GM11168 (cell line): ENCODE measurements around the gene ARMC5.

Experiments
- in situ Hi-C: fragments of 300-500 bp; cut with MboI; formaldehyde crosslinking; loops from one replicate; pipeline ENCODE4 v1.12.0; 2022; ENCODE audit warnings: low sequenced_read_pairs; ENCODE audit not compliant: unreplicated experiment

Gene ARMC5

DNA sequence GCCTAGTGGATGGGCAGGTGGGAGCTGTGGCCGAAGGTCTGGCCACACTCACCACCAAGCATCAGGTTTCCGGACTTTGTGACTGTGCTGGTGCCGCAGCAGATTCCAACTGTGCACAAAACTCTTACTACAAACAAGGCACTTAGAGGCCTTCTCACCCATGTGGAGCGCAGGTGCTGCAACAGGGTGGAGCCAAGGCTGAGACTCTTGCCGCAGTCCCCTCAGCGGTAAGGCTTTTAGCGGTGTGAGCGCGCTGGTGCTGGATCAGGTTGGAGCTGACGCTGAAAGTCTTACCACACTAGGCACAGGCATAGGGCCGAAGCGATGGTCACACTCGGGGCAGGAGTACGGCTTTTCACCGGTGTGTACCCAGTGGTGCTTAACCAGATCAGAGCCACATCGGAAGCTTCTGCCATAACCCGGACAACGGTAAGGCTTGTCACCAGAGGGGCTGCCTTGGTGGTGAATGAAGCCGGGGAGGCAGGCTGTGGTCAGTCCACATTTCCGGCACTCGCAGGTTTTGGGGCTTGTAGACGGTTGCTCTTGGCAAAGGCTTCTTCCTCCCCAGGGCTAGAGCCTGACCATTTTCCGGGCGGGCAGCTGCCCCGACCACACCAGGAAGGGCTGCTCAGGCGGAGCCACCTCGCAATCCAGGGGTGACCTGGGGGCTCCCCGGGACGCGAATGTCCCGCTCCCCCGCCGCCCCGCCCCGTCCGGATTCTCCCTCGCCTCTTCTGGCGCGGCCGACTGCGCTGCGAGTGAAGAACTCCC, 1.0 kb upstream of the ARMC5 start:
- in situ Hi-C loops: no loop called here

DNA sequence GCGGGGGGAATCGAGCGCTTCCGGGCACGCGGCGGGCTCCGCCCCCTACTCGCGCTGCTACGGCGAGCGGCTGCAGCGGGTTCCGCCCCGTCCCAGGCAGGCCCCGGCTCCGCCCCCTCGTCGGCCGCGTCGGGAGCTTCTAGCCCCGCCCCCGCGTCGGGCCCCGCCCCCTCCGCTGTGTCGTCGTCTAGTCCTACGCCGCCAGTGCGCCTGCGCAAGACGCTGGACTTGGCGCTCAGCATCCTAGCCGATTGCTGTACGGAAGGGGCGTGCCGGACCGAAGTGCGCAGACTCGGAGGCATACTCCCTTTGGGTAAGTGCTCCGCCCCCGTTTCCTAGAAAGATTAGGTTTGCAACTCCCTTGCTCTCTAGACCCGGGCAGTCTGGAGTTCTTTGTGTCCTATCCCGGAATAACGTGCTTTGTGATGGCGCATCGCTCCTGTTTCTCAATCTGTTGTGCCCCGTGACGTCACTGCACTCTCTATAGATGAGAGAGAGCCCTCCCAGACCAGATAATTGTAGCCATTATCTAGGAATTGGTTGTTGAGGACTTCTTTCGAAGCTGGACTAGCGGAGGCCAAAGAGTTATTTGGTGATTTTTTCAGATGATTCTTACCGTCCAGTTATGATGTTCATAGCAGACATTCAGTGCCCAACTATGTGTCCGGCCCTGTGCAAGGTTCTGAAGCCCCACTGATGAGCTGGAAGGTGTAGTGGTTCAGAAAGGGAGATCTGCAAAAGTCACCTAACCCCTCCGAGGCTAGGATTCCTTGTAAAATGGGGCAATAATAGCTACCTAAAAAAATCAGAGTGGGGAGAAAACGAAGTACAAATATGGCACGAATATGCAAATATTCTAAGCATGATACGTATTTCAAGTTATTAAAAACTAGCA, 633 bp downstream of the ARMC5 start:
- in situ Hi-C loops: no loop called here

DNA sequence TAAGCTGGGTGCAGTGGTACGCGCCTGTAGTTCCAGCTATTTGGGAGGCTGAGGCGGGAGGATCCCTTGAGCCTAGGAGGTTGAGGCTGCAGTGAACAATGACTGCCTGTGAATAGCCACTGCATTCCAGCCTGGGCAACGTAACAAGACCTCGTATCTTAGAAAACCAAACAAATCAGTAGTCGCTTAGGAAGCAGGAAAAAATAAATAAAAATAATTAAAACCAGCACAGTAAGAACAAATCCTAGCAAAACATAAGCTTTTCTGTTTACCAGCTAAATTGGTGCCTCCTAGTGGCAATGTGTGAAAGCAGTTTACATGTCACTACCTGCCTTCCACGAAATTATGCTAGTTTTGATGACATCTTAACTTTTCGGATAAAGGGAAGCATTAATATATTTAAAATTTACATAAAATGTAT, 1.3 kb downstream of the ARMC5 start:
- in situ Hi-C loops: no loop called here

DNA sequence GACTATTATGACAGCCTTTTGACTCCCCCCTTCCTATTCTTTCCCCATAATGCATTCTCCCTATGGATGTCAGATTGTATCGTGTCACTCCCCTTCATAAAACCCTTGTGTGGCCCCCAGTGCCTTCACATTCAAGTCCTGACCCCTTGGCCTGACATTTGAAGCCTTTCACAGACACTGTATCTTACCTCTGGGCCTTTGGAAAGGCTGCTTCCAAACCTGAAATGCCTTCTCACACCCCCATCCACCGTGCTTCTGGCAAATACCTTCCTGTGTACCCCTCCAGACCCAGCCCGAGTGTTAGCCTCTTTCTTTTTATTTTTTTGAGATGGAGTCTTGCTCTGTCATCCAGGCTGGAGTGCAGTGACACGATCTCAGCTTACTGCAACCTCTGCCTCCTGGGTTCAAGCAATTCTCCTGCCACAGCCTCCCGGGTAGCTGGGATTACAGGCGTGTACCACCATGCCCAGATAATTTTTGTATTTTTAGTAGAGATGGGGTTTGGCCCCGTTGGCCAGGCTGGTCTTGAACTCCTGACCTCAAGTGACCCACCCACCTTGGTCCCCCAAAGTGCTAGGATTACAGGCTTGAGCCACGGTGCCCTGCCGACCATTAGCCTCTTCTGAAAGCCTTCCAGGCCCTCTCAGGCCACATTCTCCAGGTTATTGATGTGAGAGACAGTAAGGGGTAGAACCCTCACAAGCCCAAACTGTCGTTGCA, 2.1 kb downstream of the ARMC5 start:
- in situ Hi-C loops: no loop called here

DNA sequence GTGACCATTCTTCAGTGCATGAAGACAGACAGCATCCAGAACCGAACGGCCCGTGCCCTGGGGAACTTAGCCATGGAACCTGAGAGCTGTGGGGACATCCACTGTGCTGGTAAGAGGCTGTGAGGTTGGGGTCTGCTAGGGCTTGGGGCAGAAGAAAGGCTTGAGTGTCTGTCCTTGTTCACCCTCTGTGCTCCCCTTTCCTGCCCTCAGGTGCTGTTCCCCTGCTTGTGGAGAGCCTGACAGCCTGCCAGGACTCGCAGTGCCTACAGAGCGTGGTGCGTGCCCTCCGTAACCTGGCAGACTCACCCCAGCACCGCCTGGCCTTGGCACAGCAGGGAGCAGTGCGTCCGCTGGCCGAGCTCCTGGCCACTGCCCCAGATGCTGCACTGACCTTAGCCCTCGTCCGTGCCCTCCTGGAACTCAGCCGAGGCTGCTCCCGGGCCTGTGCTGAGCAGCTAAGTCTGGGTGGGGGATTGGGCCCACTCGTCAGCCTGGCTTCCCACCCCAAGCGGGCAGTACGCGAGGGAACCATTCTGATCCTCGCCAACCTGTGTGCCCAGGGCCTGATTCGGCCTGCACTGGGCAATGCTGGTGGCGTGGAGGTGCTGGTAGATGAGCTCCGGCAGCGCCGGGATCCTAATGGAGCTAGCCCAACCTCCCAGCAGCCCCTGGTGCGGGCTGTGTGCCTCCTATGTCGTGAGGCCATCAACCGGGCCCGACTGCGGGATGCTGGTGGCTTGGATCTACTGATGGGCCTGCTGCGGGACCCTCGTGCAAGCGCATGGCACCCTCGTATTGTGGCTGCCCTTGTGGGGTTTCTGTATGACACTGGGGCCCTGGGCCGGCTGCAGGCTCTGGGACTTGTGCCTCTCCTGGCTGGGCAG, 2.9 kb downstream of the ARMC5 start:
- in situ Hi-C loops: no loop called here

DNA sequence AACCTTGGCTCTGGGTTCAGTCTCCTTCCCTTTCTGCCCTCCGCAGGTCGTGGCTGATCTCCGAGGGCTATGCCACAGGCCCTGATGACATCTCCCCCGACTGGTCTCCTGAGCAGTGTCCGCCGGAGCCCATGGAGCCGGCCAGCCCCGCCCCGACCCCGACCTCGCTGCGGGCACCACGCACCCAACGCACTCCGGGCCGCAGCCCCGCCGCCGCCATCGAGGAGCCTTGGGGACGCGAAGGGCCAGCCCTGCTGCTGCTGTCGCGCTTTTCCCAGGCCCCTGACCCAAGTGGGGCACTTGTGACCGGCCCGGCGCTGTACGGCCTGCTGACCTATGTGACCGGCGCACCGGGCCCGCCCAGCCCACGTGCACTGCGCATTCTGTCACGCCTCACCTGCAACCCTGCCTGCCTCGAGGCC, 5.1 kb downstream of the ARMC5 start:
- in situ Hi-C loops: no loop called here

DNA sequence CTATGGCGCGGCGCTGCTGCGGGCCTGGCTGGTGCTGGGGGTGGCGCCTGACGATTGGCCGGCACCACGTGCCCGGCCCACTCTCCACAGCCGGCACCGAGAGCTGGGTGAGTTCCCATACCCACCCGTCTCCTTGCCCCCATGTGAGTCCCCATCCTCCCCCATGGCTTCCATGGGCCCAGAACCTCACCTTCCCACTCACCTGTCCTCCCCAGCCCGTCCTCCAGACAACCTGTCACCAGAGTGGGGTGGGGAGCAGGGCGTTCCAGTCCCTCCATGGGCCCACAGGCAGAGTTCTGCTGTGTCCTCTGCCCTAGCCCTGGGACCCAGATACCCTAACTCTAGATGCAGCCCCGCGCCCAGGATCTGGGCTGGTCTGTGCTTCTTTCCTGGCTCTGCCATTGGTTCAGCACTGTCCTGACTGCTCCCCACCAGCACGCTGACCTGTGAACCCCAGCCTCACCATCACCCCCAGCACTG, 5.5 kb downstream of the ARMC5 start:
- in situ Hi-C loops: no loop called here

DNA sequence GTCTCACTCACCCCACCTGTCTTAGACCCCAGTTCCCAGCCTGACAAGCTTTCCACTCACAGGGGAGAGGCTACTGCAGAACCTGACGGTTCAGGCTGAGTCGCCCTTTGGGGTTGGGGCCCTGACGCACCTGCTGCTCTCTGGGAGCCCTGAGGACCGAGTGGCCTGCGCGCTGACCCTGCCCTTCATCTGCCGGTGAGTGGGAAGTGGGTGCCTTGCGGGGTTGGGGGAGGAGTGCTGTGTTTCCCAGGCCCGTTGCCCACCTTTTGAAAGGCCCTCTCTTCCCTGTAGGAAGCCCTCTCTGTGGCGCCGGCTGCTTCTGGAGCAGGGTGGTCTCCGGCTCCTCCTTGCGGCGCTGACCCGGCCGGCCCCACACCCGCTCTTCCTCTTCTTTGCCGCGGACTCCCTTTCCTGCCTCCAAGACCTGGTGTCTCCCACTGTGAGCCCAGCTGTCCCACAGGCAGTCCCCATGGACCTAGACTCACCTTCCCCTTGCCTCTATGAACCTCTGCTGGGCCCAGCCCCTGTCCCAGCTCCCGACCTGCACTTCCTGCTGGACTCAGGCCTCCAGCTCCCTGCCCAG, 6.6 kb downstream of the ARMC5 start:
- in situ Hi-C loops: no loop called here

DNA sequence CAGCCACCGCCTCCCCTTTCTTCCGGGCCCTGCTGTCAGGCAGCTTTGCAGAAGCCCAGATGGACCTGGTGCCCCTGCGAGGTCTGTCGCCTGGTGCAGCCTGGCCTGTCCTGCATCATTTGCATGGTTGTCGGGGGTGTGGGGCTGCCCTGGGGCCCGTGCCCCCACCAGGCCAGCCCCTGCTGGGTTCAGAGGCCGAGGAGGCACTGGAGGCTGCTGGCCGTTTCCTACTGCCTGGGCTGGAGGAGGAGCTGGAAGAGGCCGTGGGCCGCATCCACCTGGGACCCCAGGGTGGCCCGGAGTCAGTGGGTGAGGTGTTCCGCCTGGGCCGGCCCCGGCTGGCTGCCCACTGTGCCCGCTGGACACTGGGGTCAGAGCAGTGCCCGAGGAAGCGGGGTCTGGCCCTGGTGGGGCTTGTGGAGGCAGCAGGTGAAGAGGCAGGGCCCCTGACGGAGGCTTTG, 7.1 kb downstream of the ARMC5 start:
- in situ Hi-C loops: no loop called here

DNA sequence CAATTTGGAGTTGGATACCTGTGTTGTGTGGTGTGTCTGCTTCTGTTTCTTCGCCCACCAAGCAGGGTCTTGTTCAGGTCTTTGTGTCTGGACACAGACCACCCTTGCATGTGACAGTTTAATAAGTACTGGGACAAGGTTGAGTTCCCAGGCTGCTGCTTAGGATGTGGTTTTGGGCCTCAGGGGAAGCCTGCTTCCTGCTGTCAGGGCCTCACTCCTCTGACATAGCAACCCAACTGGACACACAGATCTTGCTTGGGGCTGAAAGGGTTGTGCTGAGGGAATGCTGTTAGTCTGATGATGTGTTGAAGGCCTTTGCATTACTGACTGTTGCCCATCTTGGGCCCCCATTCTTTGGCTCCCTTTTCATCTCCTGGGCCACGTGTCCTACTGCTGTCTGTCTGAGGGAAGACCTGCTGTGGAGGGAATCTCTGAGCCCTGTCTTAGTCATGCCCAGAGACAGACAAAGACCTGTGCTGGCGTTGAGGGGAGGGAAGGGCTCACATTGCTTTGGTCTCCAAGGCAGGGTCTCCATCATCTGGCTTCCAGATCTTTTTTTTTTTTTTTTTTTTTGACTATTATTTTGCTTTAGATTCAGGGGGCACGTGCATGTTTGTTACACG, 8.0 kb downstream of the ARMC5 start:
- in situ Hi-C loops: no loop called here

DNA sequence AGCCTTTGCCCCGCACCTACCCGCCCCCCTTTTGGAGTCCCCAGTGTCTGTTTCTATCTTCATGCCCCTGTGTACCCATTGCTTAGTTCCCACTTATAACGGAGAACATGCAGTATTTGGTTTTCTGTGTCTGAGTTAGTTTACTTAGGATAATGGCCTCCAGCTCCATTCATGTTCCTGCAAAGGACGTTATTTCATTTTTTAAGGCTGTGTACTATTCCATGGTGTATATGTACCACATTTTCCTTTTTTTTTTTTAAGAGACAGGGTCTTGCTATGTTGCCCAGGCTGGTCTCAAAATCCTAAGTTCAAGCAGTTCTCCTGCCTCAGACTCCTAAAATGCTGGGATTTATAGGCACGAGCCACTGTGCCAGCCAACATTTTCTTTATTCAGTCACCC, 8.6 kb downstream of the ARMC5 start:
- in situ Hi-C loops: no loop called here

DNA sequence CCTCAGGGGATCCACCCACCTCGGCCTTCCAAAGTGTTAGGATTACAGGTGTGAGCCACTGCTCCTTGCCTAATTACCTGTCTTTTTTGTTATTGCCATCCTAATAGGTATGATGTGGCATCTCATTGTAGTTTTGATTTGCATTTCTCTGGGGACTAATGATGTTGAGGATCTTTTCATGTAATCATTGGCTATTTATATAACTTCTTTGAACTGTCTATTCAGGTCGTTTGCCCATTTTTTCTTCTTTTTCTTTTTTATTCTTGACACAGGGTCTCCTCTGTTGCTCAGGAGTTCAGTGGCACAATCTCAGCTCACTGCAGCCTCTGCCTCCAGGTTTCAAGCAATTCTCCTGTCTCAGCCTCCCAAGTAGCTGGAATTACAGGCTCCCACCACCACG, 11.3 kb downstream of the ARMC5 start:
- in situ Hi-C loops: no loop called here

DNA sequence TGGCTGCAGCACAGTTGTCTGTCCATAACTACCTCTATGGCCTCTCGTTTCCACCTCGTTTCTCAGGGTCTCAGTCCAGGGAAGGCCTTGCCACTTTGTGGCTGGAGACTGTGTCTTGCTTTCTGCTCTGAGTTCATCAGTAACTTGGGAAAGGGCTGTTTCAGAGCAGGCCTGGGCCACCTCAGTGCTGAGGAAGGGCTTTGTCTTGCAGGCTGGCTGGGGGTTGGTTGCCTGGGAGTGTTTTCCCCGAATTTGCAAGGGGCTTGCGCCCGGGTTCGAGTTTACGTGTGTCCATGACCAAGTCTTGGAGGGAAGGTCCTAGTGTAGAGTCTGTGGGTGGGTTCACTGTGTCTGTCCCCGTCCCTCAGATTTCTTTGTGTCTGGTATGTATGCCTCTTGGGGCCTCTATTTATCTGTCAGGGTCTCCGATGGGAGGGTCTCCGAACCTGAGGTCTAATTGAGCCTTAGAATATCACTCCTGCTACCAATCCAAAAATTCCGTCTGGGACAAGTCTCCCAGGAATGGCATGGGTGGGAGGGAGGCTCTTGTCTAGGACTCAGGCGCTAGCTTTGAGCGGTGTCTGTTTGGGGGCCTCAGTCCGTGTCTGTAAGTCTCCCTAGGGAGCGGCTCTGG, 12.1 kb downstream of the ARMC5 start:
- in situ Hi-C loops: no loop called here

DNA sequence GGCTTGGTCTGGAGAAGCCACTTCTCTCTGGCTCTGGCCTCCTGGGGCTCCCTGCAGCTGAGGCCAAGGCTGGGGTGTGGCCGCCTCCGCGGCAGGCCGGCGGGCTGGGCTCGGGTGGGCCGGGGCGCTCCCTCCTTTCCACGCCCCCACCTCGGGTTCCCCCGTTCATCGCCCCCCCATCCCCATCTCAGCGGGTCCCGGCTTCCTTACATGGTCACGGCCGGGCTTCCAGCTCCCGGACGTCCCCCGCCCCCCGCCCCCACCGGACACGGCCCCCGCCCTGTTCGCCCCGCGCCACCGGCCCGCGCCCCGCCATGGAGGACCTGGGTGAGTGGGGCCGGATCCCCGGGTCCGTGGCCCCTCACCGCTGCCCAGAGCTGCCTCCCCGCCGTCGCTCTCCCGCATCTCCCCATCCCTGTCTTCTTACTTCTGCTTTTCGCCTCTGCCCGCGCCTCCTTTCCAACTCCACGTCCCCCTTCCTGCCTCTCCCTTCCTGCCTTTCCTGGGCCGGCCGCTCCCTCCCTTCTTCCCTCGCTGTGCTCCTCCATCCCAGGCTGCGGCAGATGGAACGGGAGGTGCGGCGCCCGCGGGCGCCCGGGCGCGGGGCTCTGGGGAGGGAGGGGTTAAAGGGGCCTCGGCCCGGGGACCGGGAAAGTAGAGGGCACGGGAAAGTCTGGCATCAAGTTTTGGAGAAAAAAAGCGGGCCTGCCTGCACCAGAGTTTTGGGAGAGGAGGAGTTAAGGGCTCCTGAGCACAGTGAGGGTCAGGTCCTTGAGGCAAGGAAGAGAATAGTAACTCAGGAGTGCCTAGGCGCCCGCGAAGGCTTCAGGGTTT, 12.8 kb downstream of the ARMC5 start, which contains the start of gene TGFB1I1:
Gene TGFB1I1, plus strand, starts transcription at position 278 of the 834 bp plus-strand sequence. Its CDS starts 37 bp downstream, at position 315.
- in situ Hi-C loops: no loop called here

DNA sequence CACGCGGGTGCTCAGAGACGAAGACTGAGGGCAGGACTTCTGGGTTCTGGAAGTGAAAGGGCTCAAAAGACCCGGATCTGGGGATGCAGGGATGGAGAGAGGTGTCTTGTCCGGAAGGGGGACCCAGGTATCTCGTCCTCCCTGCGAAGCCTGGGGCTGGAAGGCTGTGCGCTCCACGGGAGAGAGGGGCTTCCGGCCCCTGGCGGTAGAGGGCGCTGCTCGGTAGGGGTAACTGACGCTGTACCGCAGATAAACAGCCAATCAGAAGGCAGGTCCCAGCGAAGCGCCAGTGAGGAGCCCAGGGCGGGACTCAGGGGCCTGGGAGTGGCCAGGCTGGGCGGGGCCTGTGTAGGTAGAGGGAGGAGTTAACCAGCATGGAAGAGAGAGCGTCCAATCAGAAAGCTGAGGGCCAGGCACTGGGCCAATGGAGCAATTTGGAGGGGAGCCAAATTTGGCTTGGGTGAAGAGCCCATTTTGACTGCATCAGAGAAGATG, 13.5 kb downstream of the ARMC5 start:
- in situ Hi-C loops: no loop called here

DNA sequence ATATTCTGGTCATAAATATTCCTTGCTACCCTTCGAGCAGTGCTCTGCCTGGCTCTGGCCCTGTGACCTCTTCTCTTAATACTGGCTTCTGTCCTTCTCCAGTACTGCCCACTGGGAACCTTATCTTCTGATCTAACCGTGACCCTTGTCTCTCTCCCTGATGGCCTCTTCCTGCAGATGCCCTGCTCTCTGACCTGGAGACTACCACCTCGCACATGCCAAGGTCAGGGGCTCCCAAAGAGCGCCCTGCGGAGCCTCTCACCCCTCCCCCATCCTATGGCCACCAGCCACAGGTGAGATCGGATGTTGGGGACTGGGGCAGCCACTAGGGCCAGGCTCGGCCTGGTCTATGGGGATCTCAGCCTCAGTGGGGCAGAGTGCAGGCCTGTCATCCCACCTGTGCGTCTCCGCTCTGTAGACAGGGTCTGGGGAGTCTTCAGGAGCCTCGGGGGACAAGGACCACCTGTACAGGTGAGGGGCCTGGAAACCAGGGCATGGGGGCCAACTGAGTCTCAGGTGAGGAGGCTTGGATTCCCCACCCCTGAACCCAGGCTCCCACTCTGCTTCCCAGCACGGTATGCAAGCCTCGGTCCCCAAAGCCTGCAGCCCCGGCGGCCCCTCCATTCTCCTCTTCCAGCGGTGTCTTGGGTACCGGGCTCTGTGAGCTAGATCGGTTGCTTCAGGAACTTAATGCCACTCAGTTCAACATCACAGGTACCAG, 14.1 kb downstream of the ARMC5 start:
- in situ Hi-C loops: no loop called here
